Occipital lobe (tissue), 3 donors: ENCODE measurements around the gene PPFIA1. TPM values are rescaled to one million over a fixed set of nuclear protein-coding genes. Genes with fewer than 3 reads are reported as not detected.

Experiments used
- DNase-seq: peaks from one replicate; lab custom pipeline; 2025; lab: John Stamatoyannopoulos, UW
- small RNA-seq: library from RNA; depleted of rRNA; stranded (forward); fragments of <200 nt; gene quantifications from one replicate; pipeline ENCODE3, GENCODE V24; 2014
- total RNA-seq: library from RNA; depleted of rRNA; stranded (reverse); fragments of >200 nt; gene quantifications from one replicate; pipeline ENCODE4 v1.2.3, GENCODE V29; 2014

The PPFIA1 gene
- total RNA-seq, 1 donor from 2014 or later: 34.2 TPM

GRCh38 chr11:70430671-70431574 lies 160.4 kb downstream of the PPFIA1 start:
- DNase-seq: no peak

GRCh38 chr11:70431611-70432010 lies 161.1 kb downstream of the PPFIA1 start:
- DNase-seq: no peak

- no peak for DNase-seq
These were observed 161.6 kb downstream of the PPFIA1 start for GRCh38 chr11:70432065-70432464.

- no peak for DNase-seq
These were observed 162.1 kb downstream of the PPFIA1 start for GRCh38 chr11:70432580-70432979.

- DNase-seq: no peak
These were observed 162.5 kb downstream of the PPFIA1 start for GRCh38 chr11:70433038-70433437.

- DNase-seq: no peak
These were observed 163.0 kb downstream of the PPFIA1 start for GRCh38 chr11:70433526-70433925.

Small RNAs within 50 kb of the gene (small RNA-seq; reads per million reads assigned to genes)
- 11.5 reads per million, percentile 92 among the genes with 10 or more reads in this experiment for gene MIR548K

Other genes with a start within 250 kb of the PPFIA1 start
- 0.62 TPM for gene ANO1, start 192.4 kb upstream of the PPFIA1 start, total RNA-seq
- 16.1 TPM for gene FADD, start 67.4 kb upstream of the PPFIA1 start, total RNA-seq
- gene CTTN, start 127.8 kb downstream of the PPFIA1 start, total RNA-seq: 81.3 TPM